ENCODE data around the gene RYR2.

Gene RYR2

GRCh38 chr1:237745545-237745944 lies 703.6 kb downstream of the RYR2 start:
- DNase-seq = no peak

DNA sequence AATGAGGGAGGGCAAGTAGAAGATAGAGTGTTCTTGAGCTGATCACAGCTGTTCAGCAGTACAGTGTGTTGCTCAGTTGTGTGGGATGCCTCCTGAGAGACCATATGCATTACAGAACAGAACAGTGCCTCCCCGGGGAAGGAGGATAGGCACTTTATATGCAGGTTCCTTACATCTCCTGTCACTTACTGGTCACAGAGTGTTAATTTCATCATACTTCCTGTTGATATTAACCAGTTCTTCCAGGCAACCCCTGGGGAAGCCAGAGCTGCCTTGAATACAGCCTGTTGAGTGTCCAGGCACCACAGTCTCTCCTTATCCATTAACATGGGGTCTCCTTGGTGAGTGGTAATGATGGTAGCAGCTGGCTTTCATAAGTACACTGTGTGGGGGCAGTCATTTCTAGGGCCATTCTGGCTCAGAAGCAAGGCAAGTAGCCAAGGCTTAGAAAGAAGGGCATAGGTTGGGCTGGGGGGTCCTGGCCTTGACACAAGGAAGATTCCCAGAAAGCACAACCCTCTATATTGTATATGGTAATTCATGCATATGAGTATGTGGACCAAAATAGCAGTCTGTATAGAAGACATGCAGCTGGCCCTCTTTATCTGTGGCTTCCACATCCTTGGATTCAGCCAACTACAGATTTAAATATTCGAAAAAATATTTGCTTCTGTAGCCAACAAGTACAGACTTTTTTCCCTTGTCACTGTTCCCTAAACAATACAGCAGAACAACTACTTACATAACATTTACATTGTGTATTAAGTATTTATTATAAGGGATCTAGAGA lies 706.4 kb downstream of the RYR2 start:
- no peak for DNase-seq

DNA sequence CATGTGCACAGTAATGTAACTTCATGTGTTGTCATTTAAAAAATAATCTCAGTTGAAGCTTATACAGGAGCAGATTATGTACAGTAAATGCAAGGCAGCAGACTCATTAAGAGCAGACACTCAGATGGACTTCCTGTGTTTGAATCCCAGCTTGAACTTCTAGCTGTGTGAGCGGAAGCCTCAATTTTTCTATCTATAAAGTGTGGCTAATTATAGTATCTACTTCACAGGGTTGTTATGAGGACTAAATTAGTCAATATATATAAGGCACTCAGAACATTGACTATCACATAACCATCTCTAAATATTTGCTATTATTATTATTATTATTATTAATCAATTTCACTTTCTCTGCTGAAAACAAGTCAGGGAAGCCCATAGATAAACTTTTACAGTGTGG lies 707.1 kb downstream of the RYR2 start:
- DNase-seq = no peak

DNA sequence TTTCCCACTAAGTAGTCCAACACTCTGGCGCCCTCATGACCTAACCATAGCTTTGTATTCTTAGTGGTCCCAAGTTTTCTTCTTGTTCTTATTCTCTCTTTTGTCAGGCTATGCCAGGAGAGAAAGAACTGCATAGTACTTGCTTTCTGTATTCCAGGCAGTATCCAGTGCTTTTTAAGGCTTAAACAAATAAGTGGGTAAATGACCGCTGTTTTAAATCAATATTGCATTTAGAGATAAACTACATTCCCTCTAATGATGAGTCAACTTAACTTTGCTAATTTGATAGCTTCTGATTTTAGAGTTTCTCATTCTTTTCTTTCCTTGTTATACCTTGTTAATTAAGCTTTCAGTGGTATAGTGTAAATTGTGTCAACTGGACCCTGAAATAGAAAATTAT lies 709.1 kb downstream of the RYR2 start:
- no peak for DNase-seq

DNA sequence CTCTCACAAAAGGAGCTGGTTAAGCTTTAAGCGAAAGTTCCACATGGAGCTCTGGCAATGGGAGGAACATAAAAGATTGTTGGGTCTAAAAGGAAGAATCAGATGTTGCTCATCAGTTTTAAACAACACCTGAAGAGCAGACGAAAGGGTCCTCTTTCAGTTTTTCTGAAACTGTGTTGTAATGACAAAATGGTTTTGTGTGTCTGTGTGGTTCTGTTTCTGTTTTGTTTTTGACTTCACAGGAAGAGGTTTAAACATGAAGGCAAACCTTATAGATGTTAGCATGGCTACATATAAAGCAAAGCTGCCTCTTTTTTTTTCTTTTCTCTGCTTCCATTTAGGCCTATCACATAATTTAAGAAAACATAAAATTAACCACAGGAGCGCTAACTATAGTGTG lies 712.6 kb downstream of the RYR2 start:
- no peak for DNase-seq

GRCh38 chr1:237756304-237756967 lies 714.5 kb downstream of the RYR2 start:
- DNase-seq = no peak

GRCh38 chr1:237759377-237759776 lies 717.4 kb downstream of the RYR2 start:
- DNase-seq = no peak

DNA sequence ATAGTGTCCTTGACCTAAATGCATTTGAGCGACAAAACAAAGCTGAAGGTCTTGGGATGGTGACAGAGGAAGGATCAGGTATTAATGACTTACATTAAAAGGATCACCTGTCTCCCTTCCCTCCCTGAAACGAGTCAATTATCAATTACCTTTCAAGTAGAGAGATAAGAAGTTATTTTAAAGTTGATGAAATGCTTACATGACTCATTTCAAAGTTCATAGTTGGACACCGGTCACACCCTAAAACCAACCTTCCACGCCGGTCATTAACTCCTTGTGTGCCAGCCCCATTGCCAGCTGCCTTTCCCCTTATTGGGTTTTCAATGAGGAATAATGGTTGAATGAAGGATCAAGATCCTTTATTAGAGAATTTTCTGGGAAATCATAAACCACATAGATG lies 719.0 kb downstream of the RYR2 start:
- DNase-seq = no peak

- DNase-seq = no peak
These were observed 721.2 kb downstream of the RYR2 start for GRCh38 chr1:237763137-237763536.

DNA sequence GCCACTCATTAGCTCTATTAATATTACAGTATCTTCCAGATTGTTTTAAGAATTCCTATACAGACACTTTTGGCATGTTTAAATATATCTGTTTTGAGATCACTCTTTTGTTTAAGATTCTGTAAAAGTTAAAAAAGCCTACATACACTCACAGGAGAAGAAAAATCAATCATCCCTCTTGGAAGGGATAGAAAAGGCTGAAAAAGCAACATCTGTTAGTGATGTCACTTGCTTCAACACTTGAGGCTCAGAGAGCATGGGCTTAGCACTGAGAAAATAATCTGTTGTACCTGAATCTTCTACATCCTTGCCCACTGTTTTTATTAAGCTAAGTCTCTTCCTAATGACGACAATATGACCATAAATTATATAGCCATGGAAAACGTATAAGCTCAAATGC lies 721.8 kb downstream of the RYR2 start:
- no peak for DNase-seq

DNA sequence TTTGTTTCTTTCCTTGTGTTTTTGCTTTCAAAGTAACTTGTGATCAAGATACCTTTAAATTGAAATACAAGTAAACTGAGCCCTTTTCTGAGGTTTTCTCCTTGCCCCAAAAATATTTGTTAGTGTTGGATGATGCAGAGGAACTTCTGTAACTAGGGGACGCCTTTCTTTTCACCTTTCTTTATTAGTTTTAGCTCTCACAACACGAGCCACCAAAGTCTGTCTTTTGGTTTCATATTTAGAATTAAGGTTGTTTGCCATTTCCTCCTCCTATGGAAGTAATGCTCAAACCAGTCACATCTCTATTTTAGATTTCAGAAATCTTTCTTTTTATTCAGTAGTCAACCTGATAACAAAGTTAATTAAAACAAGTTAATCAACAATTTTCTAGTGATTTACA lies 727.9 kb downstream of the RYR2 start:
- DNase-seq = no peak

DNA sequence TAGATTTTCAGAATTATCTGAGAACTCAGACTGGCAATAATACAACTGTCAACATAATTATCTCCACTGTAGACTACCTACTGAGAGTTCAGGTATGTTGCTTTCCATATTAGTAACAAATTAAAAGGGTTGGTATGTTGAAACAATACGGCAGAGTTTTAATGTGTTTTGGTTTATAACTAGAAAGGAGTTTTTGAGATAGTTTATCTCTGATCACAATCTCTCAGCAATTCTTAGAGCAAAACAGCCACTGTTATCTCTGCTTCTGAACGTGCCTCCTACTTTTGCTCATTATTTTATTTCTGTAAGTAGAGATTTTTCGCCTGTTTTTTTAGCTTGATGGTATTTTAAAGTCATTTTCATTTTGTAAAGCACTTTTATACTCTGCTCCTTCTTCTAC lies 730.0 kb downstream of the RYR2 start:
- no peak for DNase-seq

DNA sequence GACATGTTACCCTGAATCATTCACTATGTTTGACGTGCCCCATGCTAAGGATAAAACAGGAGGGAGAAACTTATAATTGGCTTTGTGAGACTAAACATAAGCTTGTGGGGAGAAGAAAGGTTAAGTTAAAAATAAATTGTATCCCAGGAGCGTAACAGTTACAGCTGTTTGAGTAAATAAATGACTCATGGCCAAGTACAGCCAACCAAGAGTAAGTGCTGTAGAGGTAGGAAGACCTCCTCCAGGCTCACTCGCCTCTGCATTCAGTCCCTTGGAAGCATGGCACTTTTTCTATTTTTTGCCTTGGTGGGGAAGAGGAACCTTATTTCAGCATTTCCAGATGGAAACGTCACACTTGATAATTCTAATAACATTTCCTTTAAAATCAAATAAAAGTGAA lies 732.3 kb downstream of the RYR2 start:
- DNase-seq = no peak

DNA sequence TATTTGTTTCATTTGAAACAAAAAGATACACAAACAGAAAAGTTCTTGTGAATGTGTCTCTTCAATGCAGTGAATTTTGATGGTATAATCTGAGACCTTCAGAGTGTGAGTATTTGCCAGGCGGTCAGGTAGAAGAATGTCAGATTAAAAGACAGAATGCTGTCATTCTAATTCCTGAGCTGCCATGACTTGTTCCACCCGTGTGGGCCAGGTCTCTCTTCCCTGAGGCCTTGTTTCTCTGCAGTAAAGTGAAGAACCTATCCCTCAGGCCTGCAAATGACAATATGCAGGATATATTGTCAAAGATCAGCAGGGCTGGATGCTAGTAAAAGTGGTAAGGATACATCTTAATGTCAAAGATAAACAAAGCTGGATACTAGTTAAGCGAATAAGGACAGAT lies 737.4 kb downstream of the RYR2 start:
- no peak for DNase-seq

DNA sequence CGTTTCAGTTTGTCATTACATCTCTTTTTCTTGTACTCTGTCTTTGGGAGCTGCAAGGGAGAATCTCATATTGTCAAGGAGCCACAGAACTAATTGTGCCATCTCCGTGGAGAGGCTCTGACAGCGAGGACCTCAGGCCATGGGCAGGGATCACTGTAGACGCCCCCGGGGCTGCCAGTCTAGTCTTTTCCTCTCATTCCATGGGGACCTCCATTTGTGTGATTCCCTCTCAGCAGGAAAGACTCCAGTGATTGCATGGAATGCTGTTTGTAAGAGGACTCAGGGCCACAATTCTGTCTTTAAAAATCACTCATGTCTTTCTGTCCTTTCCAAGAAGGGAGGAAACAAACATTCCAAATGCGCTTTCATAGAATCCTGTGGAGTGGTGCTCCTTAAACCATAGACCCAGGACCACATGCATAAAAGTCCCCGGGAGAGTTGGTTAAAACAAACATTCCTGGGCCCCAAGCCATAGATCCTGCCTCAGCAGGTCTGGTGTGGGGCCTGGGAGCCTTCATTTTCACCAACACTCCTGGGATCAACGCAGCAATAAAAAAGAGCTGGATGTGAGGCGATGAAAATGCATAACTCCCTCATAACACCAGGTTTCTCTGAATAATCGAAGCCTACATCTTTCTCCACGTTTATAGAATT lies 744.2 kb downstream of the RYR2 start:
- no peak for DNase-seq

DNA sequence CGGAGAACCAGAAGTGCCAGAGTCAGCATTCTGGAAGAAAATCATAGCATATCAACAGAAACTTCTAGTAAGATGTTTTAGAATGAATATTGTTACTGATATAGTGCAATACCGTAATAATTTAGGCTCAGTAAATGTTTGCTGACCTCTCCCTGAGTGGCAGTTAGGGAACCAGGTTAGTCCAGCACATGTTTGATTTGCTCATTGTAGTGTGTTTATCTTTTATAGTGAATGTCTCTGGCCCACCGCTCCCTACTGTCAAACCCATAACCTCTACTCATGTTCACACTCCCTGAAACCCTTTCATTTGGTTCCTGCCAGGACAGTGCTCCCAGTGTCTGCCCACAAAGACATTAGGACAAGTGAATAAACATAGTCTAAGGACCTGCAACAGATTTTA lies 746.1 kb downstream of the RYR2 start:
- no peak for DNase-seq

GRCh38 chr1:237789619-237790018 lies 747.6 kb downstream of the RYR2 start:
- no peak for DNase-seq

DNA sequence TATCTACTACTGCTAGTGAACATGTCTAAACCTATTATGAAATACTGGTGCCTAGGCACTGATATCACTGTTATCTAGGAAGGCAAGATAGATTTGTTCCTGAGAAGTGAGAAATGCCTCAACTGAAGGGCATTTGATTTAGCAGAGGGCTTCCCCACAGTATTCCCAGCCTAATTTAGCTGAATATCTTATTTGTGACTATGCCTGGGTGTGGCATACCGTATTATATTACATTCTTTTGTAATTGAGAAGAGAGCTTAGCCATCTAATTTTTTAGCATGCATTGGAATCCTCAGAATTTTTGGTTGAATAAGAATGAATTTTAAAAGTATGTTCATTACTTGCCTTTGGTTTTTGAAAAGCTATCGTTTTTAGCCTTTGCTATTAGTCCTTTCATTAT lies 749.6 kb downstream of the RYR2 start:
- DNase-seq = no peak

DNA sequence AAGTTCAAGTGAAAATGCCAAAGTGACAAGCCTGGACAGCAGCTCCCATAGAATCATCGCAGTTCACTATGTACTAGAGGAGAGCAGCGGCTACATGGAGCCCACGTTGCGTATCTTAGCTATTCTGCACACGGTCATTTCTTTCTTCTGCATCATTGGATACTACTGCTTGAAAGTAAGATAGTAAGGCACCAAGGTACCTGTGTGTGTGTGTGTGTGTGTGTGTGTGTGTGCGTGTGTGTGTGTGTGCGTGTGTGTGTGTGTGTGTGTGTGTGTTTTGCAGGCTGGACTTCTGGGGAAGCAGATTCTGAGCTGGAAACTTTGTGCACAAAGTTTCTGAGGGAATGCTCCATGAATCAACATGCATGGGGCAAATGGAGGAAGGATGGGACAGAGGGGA lies 750.2 kb downstream of the RYR2 start:
- DNase-seq = no peak

DNA sequence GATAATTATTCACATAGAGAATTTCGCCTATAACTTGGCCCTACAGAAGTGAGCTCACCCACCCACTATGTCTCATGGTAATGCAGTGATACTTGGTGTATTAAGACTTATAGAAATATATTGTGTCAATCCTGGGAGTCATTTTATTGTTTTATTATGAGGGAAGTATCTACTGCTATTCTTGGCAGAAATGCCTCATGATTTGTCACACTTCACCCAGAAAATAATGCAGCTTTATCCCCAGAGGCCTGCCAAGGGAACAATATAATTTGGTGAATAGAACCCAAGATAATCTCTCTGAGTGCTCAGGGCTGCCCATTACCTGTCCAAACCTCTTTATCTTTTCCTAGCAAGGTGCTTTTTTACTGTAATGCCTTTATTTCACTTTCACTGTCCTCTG lies 750.7 kb downstream of the RYR2 start:
- no peak for DNase-seq

GRCh38 chr1:237794071-237794470 lies 752.1 kb downstream of the RYR2 start:
- no peak for DNase-seq

DNA sequence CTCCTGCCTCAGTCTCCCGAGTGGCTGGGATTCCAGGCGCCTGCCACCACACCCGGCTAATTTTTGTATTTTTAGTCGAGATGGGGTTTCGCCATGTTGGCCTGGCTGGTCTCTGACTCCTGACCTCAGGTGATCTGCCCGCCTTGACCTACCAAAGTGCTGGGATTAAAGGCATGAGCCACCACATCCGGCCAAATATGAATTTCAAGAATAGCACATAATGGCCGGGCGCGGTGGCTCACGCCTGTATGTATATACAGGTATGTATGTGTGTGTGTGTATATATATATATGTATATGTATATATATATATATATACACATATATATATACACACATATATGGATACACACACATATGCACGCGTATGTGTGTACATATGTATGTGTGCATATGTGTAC lies 753.6 kb downstream of the RYR2 start:
- DNase-seq = no peak

GRCh38 chr1:237799762-237800474 lies 757.9 kb downstream of the RYR2 start:
- DNase-seq = peak in 6 of 14 donors; percentile 1 to 29 (median 12)

Measured in C1 segment of cervical spinal cord (tissue), 14 donors.